ENCODE data around the gene MICAL2. TPM values are rescaled to one million over a fixed set of nuclear protein-coding genes. Genes with fewer than 3 reads are reported as not detected.

MICAL2 gene
- total RNA-seq, 1 experiment from 2014 or later = 37.4 TPM

- TF ChIP-seq POLR2A (IDR thresholded peaks at IDR 0.05; ENCODE audit: borderline replicate concordance, extremely low read depth, insufficient read depth, insufficient read length) (no peak), ZFX (IDR thresholded peaks at IDR 0.05) (no peak; the same call in 1 of the 2 replicates), ELF1 (IDR thresholded peaks at IDR 0.05; ENCODE audit: borderline replicate concordance, low read depth) (no peak), CTCF (IDR thresholded peaks at IDR 0.05 in 2 of 3, conservative IDR thresholded peaks at IDR 0.05 in 1 of 3; ENCODE audit: borderline replicate concordance in 1 of 3, insufficient read depth in 1 of 3, low read depth in 2 of 3, low read length in 2 of 3) (no peak), YY1 (IDR thresholded peaks at IDR 0.05; ENCODE audit: extremely low read depth, insufficient replicate concordance, low read depth, low read length) (no peak)
These were observed 72.5 kb downstream of the MICAL2 start (continued) for GRCh38 chr11:12182676-12183541.

GRCh38 chr11:12183827-12184620 lies 73.6 kb downstream of the MICAL2 start:
- Histone ChIP-seq H2AFZ (ENCODE audit: low read depth, low read length, poor library complexity, severe bottlenecking) (no peak overlapping the region), H3K9me3 (ENCODE audit: control insufficient read depth in 1 of 2, insufficient read depth in 1 of 2, low read depth in 1 of 2, low read length in 2 of 2) (no peaks in the 10 kb centered on the region), H3K36me3 (ENCODE audit: control insufficient read depth in 1 of 2, insufficient read depth in 2 of 2, low read length in 2 of 2) (no peaks in the 10 kb centered on the region), H3K9me2 (ENCODE audit: insufficient read depth) (no peaks in the 10 kb centered on the region), H3K4me1 (ENCODE audit: control insufficient read depth in 1 of 2, insufficient read depth in 2 of 2, low read length in 2 of 2) (peaks cover 49 to 65% of the 10 kb centered on the region in 2 experiments), H3K27me3 (ENCODE audit: insufficient read depth, low read length) (no peaks in the 10 kb centered on the region), H3K4me2 (ENCODE audit: low read length) (peak overlapping the region; percentile 71), H3K79me2 (ENCODE audit: insufficient read depth, low read length) (peaks cover 8% of the 10 kb centered on the region; the same call in 1 of the 2 replicates), H3K4me3 (replicated peaks in 1 of 2; ENCODE audit: low read depth in 1 of 2, low read length in 2 of 2) (no peak overlapping the region), H4K20me1 (ENCODE audit: insufficient read depth) (no peaks in the 10 kb centered on the region), H3K27ac (ENCODE audit: low read depth, low read length) (peak overlapping the region; percentile 85; the same call in 1 of the 2 replicates), H3K9ac (ENCODE audit: low read length) (peak overlapping the region; percentile 61)
- CTCF ChIA-PET = no interaction called here
- POLR2A ChIA-PET = interaction anchor here (1.2 kb wide), 1 partner anchor 18 kb away, joined by 3 read pairs; no protein-coding TSS in a partner anchor
- no TSS peak for BruUV-seq (replicated peaks)
- intact Hi-C loops (cut with micrococcal nuclease) = loop anchor here (5.0 kb wide), 1 partner anchor 97 kb away; no protein-coding TSS in a partner anchor
- TF ChIP-seq POLR2AphosphoS5 (IDR thresholded peaks at IDR 0.05; ENCODE audit: low read depth, low read length) (no peak), POLR2A (IDR thresholded peaks at IDR 0.05; ENCODE audit: borderline replicate concordance, extremely low read depth, insufficient read depth, insufficient read length) (no peak), CTCF (IDR thresholded peaks at IDR 0.05 in 2 of 3, conservative IDR thresholded peaks at IDR 0.05 in 1 of 3; ENCODE audit: borderline replicate concordance in 1 of 3, insufficient read depth in 1 of 3, low read depth in 2 of 3, low read length in 2 of 3) (no peak), SP1 (IDR thresholded peaks at IDR 0.05; ENCODE audit: low read depth) (no peak), ZBTB33 (IDR thresholded peaks at IDR 0.05; ENCODE audit: extremely low read depth, insufficient replicate concordance, low read length) (no peak)
- DNase-seq (ENCODE audit: low read depth, low spot score) = no peak
- no peak for ATAC-seq
- RAD21 ChIA-PET (ENCODE audit: low non-redundant PET in 1 of 2, low total read pairs in 2 of 2, uncharacterized antibody in 2 of 2, unreplicated experiment in 2 of 2) = no interaction called here

All from HCT116 (cell line).